ENCODE results near the gene ZMYM4. TPM values are rescaled to one million over a fixed set of nuclear protein-coding genes. Genes with fewer than 3 reads are reported as not detected.

The ZMYM4 gene
- polyA plus RNA-seq, 1 of the 3 experiments (the other 2 are of a cell fraction), result 12.2 TPM

DNA sequence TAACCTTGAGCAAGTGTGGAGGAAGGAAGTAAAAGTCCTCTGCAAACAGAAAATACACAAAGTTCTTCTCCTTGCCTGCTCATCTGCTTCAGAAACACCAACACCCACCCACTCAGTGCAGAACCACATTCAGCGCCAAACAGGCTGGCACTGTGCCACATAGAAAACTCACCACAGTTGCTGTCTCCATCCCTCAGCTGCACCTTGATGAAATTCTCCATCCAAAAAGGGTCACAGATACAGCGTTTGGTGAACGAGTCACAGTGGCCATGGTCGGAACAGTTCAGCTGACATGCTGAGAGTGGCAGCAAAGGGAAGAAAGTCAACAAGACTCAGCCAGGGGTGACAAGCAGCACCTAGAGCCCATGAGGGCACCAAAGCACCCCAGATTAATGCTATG lies 174.2 kb downstream of the ZMYM4 start:
- POLR2A ChIA-PET, result no interaction called here
- Histone ChIP-seq H3K4me2 (no peak overlapping the region), H2AFZ (ENCODE audit: low read depth) (no peak overlapping the region), H3K9me3 (no peaks in the 10 kb centered on the region), H3K9me2 (no peaks in the 10 kb centered on the region), H3K79me2 (ENCODE audit: insufficient read depth) (no peaks in the 10 kb centered on the region), H3K9ac (no peak overlapping the region), H3K36me3 (replicated peaks in 1 of 2; ENCODE audit: control insufficient read depth in 1 of 2, insufficient read depth in 2 of 2, low read length in 1 of 2) (peaks cover 35 to 82% of the 10 kb centered on the region in 2 experiments), H3K4me1 (ENCODE audit: control insufficient read depth in 1 of 2, insufficient read depth in 2 of 2, low read depth in 1 of 2, low read length in 1 of 2) (0 out of 4 replicates have a peak, but pooled peaks cover 0 to 1% of the 10 kb centered on the region in 2 experiments), H3K27me3 (ENCODE audit: insufficient read depth) (no peaks in the 10 kb centered on the region), H3F3A (replicated peaks; ENCODE audit: insufficient read depth) (no peaks in the 10 kb centered on the region), H3K27ac (ENCODE audit: low read depth in 2 of 2, low read length in 1 of 2) (no peak overlapping the region), H3K4me3 (ENCODE audit: low read depth in 2 of 2, low read length in 1 of 2) (no peak overlapping the region), H4K20me1 (ENCODE audit: insufficient read depth) (no peaks in the 10 kb centered on the region)
- CTCF ChIA-PET, result interaction anchor here (1.5 to 1.8 kb wide), 3 partner anchors 9 to 284 kb away, joined by 5 to 10 read pairs (median 6); no protein-coding TSS in a partner anchor
- TF ChIP-seq IRF3 (IDR thresholded peaks at IDR 0.05; ENCODE audit: low read depth, low read length) (no peak), PBX3 (IDR thresholded peaks at IDR 0.05) (no peak), JUND (IDR thresholded peaks at IDR 0.05) (no peak), CHD2 (IDR thresholded peaks at IDR 0.05; ENCODE audit: low read length, partially characterized antibody) (no peak), SMC3 (IDR thresholded peaks at IDR 0.05; ENCODE audit: low read depth, low read length) (no peak), EZH2phosphoT487 (IDR thresholded peaks at IDR 0.05; ENCODE audit: borderline replicate concordance, low read depth) (no peak), RXRA (IDR thresholded peaks at IDR 0.05; ENCODE audit: borderline replicate concordance, low read depth) (no peak), ELF1 (IDR thresholded peaks at IDR 0.05) (no peak), RAD21 (IDR thresholded peaks at IDR 0.05; ENCODE audit: low read length) (no peak), TAF1 (IDR thresholded peaks at IDR 0.05; ENCODE audit: borderline replicate concordance, low read depth, low read length) (no peak), MEF2A (IDR thresholded peaks at IDR 0.05; ENCODE audit: borderline replicate concordance, low read depth) (no peak), TEAD4 (IDR thresholded peaks at IDR 0.05; ENCODE audit: borderline replicate concordance, insufficient read depth) (no peak), FOXJ3 (CRISPR knock-in tag; IDR thresholded peaks at IDR 0.05) (no peak), POLR2AphosphoS5 (IDR thresholded peaks at IDR 0.05; ENCODE audit: low read depth, low read length) (no peak), RCOR1 (IDR thresholded peaks at IDR 0.05; ENCODE audit: low read length) (no peak)
- TF ChIP-seq, protein P1, sequence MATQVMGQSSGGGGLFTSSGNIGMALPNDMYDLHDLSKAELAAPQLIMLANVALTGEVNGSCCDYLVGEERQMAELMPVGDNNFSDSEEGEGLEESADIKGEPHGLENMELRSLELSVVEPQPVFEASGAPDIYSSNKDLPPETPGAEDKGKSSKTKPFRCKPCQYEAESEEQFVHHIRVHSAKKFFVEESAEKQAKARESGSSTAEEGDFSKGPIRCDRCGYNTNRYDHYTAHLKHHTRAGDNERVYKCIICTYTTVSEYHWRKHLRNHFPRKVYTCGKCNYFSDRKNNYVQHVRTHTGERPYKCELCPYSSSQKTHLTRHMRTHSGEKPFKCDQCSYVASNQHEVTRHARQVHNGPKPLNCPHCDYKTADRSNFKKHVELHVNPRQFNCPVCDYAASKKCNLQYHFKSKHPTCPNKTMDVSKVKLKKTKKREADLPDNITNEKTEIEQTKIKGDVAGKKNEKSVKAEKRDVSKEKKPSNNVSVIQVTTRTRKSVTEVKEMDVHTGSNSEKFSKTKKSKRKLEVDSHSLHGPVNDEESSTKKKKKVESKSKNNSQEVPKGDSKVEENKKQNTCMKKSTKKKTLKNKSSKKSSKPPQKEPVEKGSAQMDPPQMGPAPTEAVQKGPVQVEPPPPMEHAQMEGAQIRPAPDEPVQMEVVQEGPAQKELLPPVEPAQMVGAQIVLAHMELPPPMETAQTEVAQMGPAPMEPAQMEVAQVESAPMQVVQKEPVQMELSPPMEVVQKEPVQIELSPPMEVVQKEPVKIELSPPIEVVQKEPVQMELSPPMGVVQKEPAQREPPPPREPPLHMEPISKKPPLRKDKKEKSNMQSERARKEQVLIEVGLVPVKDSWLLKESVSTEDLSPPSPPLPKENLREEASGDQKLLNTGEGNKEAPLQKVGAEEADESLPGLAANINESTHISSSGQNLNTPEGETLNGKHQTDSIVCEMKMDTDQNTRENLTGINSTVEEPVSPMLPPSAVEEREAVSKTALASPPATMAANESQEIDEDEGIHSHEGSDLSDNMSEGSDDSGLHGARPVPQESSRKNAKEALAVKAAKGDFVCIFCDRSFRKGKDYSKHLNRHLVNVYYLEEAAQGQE (IDR thresholded peaks at IDR 0.05; ENCODE audit: low read depth, low read length), result no peak
- TF ChIP-seq, protein P2, sequence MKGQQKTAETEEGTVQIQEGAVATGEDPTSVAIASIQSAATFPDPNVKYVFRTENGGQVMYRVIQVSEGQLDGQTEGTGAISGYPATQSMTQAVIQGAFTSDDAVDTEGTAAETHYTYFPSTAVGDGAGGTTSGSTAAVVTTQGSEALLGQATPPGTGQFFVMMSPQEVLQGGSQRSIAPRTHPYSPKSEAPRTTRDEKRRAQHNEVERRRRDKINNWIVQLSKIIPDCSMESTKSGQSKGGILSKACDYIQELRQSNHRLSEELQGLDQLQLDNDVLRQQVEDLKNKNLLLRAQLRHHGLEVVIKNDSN (IDR thresholded peaks at IDR 0.05; ENCODE audit: borderline replicate concordance, low read depth), result no peak
- WGBS (ENCODE audit: low lambda C conversion rate), result 100% methylated on average over 3 of the region's 4 CpGs
- no peak for DNase-seq
